SK-N-SH (cell line): Measurements from ENCODE around the gene EIF3D.

ENCODE experiments used
- CTCF ChIP-seq: fragments of 200-600 bp; sonication (generic); IDR thresholded peaks from 2 replicates; pipeline ENCODE4 v1.6.1; 2017; ENCODE audit warnings: antibody characterized with exemption, mild to moderate bottlenecking, moderate library complexity
- PBX3 ChIP-seq: IDR thresholded peaks from 2 replicates; pipeline ENCODE4; 2012

DNA sequence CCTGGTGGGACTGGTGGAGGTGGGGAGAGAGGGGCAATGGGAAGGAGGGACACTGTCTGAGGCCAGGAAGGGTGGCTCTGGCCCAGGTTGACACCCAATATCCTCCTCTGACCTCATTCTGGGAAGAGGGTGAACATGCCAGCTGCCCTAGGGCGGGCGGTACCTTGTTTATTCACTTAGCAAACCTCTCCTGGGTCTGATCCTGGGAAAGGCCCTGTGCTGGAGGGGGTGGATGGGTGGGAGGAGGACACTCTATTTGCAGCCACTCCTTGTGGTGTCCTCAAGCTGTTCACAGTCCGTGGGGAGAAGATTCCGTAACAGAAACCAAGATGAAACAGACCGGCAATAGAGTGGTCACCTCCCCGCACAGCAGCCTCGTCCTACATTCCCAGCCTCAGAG lies 49.7 kb upstream of the EIF3D start:
- TF ChIP-seq CTCF (no peak), PBX3 (no peak)
